Activated T-helper 1 cell treated with anti-CD3 and anti-CD28 coated beads, Interleukin-12 subunit alpha, Interleukin-12 subunit beta, Interleukin-2, Interleukin-4 antibody, amounts not matched to agents 30 ng/mL and 10 ng/mL and 1 ng/mL, durations not matched to agents 14 hours and 24 hours and 36 hours (primary cell): ENCODE results near the gene CSHL1. TPM values are rescaled to one million over a fixed set of nuclear protein-coding genes. Genes with fewer than 3 reads are reported as not detected.
"Not testable (repeated sequence)": the region's sequence is repeated elsewhere in the genome, so short reads cannot be mapped to it uniquely, and the experiment has no call there.

Source experiments
- DNase-seq: peaks from one replicate; pipeline ENCODE4 v3.0.0; 2021; ENCODE audit warnings: low spot score
- H3K27ac Mint-ChIP-seq: one replicate; pipeline ENCODE4 v1.8.0; 2021; ENCODE audit warnings: mild to moderate bottlenecking, mixed read lengths
- H3K27me3 Mint-ChIP-seq: one replicate; pipeline ENCODE4 v1.8.0; 2022; ENCODE audit warnings: mild to moderate bottlenecking, moderate library complexity, mixed read lengths; ENCODE audit not compliant: insufficient read depth
- H3K36me3 Mint-ChIP-seq: one replicate; pipeline ENCODE4 v1.8.0; 2021; ENCODE audit warnings: low read depth, mixed read lengths
- H3K4me1 Mint-ChIP-seq: one replicate; pipeline ENCODE4 v1.8.0; 2021; ENCODE audit warnings: low read depth, mixed read lengths
- H3K4me3 Mint-ChIP-seq: one replicate; pipeline ENCODE4 v1.8.0; 2021; ENCODE audit warnings: mild to moderate bottlenecking, moderate library complexity, mixed read lengths
- H3K9me3 Mint-ChIP-seq: one replicate; pipeline ENCODE4 v1.8.0; 2021; ENCODE audit warnings: mixed read lengths
- intact Hi-C: fragments of 100-400 bp; cut with micrococcal nuclease; formaldehyde crosslinking; loops from one replicate; pipeline ENCODE4 v1.15.1; 2024
- total RNA-seq: library from RNA; stranded (reverse); gene quantifications from 2 replicates; pipeline ENCODE4 v1.2.3, GENCODE V29; 2022

CSHL1 gene
- total RNA-seq, 1 donor from 2014 or later, result not detected

DNA sequence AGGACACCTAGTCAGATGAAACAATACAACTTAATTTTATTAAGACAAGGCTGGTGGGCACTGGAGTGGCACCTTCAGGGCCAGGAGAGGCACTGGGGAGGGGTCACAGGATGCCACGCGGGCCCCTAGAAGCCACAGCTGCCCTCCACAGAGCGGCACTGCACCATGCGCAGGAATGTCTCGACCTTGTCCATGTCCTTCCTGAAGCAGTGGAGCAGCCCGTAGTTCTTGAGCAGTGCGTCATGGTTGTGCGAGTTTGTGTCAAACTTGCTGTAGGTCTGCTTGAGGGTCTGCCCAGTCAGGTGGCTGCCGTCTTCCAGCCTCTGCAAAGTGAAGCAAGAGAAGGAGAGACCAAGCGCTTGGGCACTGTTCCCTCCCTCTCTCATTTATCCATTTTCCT lies 1.5 kb downstream of the CSHL1 start:
- H3K4me3 Mint-ChIP-seq, H3K36me3 Mint-ChIP-seq, DNase-seq, H3K9me3 Mint-ChIP-seq, H3K4me1 Mint-ChIP-seq, intact Hi-C loops, H3K27ac Mint-ChIP-seq: not testable (repeated sequence)
- peaks cover 14% of the 10 kb centered on the region for H3K27me3 Mint-ChIP-seq

GRCh38 chr17:63907161-63907778 lies 3.8 kb downstream of the CSHL1 start:
- H3K36me3 Mint-ChIP-seq, H3K4me3 Mint-ChIP-seq, H3K27ac Mint-ChIP-seq, intact Hi-C loops, H3K4me1 Mint-ChIP-seq, H3K9me3 Mint-ChIP-seq, DNase-seq: not testable (repeated sequence)
- peaks cover 23% of the 10 kb centered on the region for H3K27me3 Mint-ChIP-seq

- DNase-seq, intact Hi-C loops, H3K36me3 Mint-ChIP-seq, H3K27ac Mint-ChIP-seq, H3K9me3 Mint-ChIP-seq, H3K4me3 Mint-ChIP-seq: not testable (repeated sequence)
- peaks cover 12% of the 10 kb centered on the region for H3K4me1 Mint-ChIP-seq
- H3K27me3 Mint-ChIP-seq, result peaks cover 28% of the 10 kb centered on the region
Measured at GRCh38 chr17:63904796-63905195, 6.3 kb downstream of the CSHL1 start.

- H3K9me3 Mint-ChIP-seq, H3K4me3 Mint-ChIP-seq, H3K36me3 Mint-ChIP-seq, H3K27ac Mint-ChIP-seq, intact Hi-C loops: not testable (repeated sequence)
- H3K4me1 Mint-ChIP-seq, result peaks cover 20% of the 10 kb centered on the region
- DNase-seq, result peak; percentile 7
- H3K27me3 Mint-ChIP-seq, result peaks cover 23% of the 10 kb centered on the region
Measured at GRCh38 chr17:63903787-63904201, 7.3 kb downstream of the CSHL1 start.

- H3K9me3 Mint-ChIP-seq, H3K36me3 Mint-ChIP-seq, H3K4me3 Mint-ChIP-seq, intact Hi-C loops, H3K27ac Mint-ChIP-seq, DNase-seq: not testable (repeated sequence)
- H3K27me3 Mint-ChIP-seq, result peaks cover 17% of the 10 kb centered on the region
- H3K4me1 Mint-ChIP-seq, result peaks cover 20% of the 10 kb centered on the region
Measured at GRCh38 chr17:63901971-63902370, 9.1 kb downstream of the CSHL1 start.

DNA sequence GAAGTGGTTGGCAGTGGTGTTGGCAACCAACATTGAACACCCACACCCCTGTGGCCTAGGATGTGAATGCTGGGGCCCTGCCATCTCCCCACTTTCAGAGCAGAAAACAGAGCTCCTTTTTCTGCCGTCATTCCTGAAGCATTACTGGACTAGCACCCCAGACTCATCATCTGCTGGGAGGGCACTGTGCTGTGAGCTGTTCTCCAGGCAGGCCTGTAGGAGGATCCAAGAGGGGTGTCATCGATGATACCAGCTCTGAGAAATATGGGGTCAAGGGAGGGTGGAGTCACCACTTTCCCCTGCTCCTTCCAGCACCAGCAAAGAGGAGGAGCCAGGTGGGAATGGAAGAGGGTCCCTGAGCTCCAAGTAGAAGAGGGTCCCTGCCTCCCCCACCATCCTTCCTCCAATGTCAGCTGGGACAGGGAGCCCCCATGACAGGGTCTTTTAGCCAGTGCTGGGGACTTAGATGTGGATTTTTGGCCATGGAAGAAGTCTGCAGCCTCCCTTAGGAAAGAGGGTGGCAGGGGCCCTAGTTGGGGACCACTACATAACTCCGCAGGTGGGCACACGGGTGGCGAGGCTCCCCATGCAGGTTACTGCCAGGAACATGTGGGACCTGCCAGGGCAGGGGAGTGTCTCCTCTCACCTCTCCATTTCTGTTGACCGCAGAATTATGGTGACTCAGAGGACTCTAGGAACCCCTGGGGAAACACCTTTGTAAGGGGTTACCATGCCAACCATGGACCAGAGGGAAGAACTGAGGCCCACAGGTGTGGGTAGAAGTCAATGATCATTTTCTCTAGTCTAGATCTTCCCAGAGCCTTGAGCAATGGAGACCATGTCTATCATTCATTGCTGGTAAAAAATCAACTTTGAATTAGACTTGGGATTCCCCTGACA lies 11.9 kb downstream of the CSHL1 start:
- peak; percentile 31 for DNase-seq
- H3K9me3 Mint-ChIP-seq, H3K4me3 Mint-ChIP-seq, intact Hi-C loops, H3K36me3 Mint-ChIP-seq: not testable (repeated sequence)
- Mint-ChIP-seq H3K27ac (peak overlapping the region; percentile 34), H3K4me1 (peaks cover 20% of the 10 kb centered on the region), H3K27me3 (peaks cover 21% of the 10 kb centered on the region)

- H3K36me3 Mint-ChIP-seq, H3K4me3 Mint-ChIP-seq, H3K27ac Mint-ChIP-seq, intact Hi-C loops, DNase-seq, H3K9me3 Mint-ChIP-seq: not testable (repeated sequence)
- peaks cover 12% of the 10 kb centered on the region for H3K4me1 Mint-ChIP-seq
- H3K27me3 Mint-ChIP-seq, result peaks cover 27% of the 10 kb centered on the region
Measured at GRCh38 chr17:63896524-63897354, 14.3 kb downstream of the CSHL1 start, which contains the start of gene CSH1. TSS of gene CSH1 (minus strand) at chr17:63896574. CDS start at chr17:63896511, 63 bp downstream.

- DNase-seq, H3K9me3 Mint-ChIP-seq, intact Hi-C loops, H3K4me1 Mint-ChIP-seq, H3K36me3 Mint-ChIP-seq, H3K4me3 Mint-ChIP-seq, H3K27ac Mint-ChIP-seq: not testable (repeated sequence)
- H3K27me3 Mint-ChIP-seq, result peaks cover 29% of the 10 kb centered on the region
Measured at GRCh38 chr17:63894821-63895220, 16.2 kb downstream of the CSHL1 start.

- H3K27me3 Mint-ChIP-seq, result peaks cover 30% of the 10 kb centered on the region
- H3K36me3 Mint-ChIP-seq, H3K4me1 Mint-ChIP-seq, intact Hi-C loops, H3K4me3 Mint-ChIP-seq, H3K9me3 Mint-ChIP-seq, DNase-seq, H3K27ac Mint-ChIP-seq: not testable (repeated sequence)
Measured at GRCh38 chr17:63894021-63894420, 17.0 kb downstream of the CSHL1 start.

DNA sequence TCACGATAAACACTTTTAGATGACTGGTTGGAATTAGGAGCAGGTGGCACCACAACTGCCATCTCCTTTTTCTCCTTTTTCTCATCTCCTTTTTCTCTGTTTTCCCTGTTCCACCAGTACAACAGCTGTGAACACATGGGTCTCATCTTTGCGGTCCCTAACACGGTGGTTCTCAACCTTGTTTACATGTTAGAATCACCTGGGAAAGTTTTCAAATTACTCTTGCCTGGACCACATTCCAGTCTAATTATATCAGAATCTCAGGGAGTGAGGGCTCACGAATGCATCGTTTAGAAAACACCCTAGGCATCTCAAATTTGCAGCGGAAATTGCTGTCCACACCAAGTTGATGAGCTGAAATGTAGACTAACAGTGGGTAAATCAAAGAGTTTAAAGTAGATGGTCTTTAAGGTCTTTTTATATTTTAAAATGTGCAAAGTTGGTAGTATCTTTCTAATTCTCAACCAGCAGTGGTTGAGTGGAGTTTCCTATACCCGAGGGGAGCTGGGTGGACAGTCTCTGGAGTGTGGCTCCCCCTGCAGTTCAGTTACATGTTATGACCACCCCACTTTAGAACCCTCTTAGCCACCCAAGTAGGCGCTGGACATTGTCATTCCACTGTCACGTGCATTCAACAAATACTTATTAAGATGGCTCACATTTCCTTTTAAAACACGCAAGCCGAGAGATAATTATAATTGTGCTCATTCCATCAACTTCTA lies 18.6 kb downstream of the CSHL1 start:
- H3K4me3 Mint-ChIP-seq, intact Hi-C loops: not testable (repeated sequence)
- peaks cover 31% of the 10 kb centered on the region for H3K27me3 Mint-ChIP-seq

DNA sequence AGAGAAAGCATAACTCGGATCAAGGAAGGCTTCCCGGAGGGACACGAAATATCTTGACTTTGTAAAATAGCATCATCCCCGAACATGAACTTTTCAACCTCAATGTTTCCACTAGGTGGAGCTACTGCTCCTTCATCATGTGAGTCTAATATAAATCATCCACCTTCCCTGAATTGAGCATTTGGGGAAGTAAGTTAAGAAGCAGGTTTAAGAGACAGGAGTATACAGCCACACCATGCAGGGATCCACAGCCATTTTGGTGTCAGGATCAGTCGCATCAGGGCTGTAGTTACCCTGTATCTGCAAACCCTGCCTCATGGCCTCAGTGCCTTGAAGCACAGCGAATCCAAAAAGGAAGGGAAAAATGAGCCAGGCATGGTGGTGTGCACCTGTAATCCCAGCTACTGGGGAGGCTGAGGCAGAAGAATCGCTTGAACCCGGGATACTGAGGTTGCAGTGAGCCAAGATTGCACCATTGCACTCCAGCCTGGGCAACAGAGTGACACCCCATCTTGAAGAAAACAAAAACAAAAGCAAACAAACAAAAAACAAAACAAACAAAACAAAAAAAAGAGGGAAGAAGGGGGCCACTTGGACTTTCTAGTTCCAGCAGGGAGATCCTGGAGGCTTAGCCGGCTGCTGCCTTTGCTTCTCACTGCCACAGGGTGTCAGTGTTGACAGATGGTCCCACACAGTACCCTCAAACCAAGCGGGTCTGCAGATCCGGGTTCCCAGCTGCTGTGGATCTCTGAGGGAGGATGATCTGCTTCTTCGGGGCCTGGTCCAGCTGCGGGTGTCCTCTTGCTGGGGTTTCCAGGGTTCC lies 21.8 kb downstream of the CSHL1 start:
- H3K9me3 Mint-ChIP-seq, DNase-seq, H3K4me1 Mint-ChIP-seq, H3K27ac Mint-ChIP-seq, H3K4me3 Mint-ChIP-seq, H3K36me3 Mint-ChIP-seq, intact Hi-C loops: not testable (repeated sequence)
- peaks cover 28% of the 10 kb centered on the region for H3K27me3 Mint-ChIP-seq

More for the DNA sequence above, 18.6 kb downstream of the CSHL1 start:
- H3K4me1 Mint-ChIP-seq, H3K36me3 Mint-ChIP-seq, DNase-seq, H3K9me3 Mint-ChIP-seq, H3K27ac Mint-ChIP-seq: not testable (repeated sequence)

DNA sequence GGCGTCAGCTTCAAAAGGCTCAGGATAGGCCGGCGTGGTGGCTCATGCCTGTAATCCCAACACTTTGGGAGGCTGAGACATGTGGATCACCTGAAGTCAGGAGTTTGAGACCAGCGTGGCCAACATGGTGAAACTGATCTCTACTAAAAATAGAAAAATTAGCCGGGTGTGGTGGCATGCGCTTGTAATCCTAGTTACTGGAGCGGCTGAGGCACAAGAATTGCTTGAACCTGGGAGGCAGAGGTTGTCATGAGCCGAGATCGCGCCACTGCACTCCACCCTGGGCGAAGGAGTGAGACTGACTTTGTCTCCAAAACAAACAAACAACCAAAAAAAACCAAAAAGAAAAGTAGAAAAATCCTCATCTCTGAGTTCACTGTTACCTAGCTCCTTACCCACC lies 25.9 kb downstream of the CSHL1 start:
- peaks cover 14% of the 10 kb centered on the region for H3K4me1 Mint-ChIP-seq
- intact Hi-C loops, result not testable (repeated sequence)

More for the DNA sequence above, 25.9 kb downstream of the CSHL1 start:
- not testable (repeated sequence) for H3K4me3 Mint-ChIP-seq, H3K9me3 Mint-ChIP-seq, H3K27ac Mint-ChIP-seq, H3K36me3 Mint-ChIP-seq, DNase-seq, H3K27me3 Mint-ChIP-seq
